Natural killer cell (primary cell): Measurements from ENCODE around the gene SLC35E1. TPM values are rescaled to one million over a fixed set of nuclear protein-coding genes. Genes with fewer than 3 reads are reported as not detected.

Experiments used
- ATAC-seq, 3 donors: fragments of 150-1000 bp in 2 of 3; fragments of 200-7000 bp in 1 of 3; cut with Tn5 transposase; 1 replicate in 1 of 3; 2 replicates in 2 of 3; pipeline ENCODE4 v1.10.0; 2021; ENCODE audit warnings: mild to moderate bottlenecking in 2 of 3, moderate library complexity in 2 of 3
- DNase-seq, 2 donors: peaks; one replicate each; pipeline versions ENCODE4 v3.0.0 to v3.0.0-alpha.2; 2013 to 2021; ENCODE audit warnings: mixed read lengths in 1 of 2
- H3K27ac ChIP-seq: one replicate; pipeline ENCODE4 v1.5.1; 2013; ENCODE audit warnings: mild to moderate bottlenecking, low read length
- H3K27me3 ChIP-seq: one replicate; pipeline ENCODE4 v1.6.1; 2013; ENCODE audit warnings: low read length; ENCODE audit not compliant: control insufficient read depth, insufficient read depth
- H3K36me3 ChIP-seq: one replicate; pipeline ENCODE4 v1.6.1; 2013; ENCODE audit warnings: low read length; ENCODE audit not compliant: control insufficient read depth, insufficient read depth
- H3K4me1 ChIP-seq: one replicate; pipeline ENCODE4 v1.6.1; 2013; ENCODE audit warnings: low read length; ENCODE audit not compliant: control insufficient read depth, insufficient read depth
- H3K4me3 ChIP-seq: one replicate; pipeline ENCODE4 v1.5.1; 2013; ENCODE audit warnings: low read length
- H3K9me3 ChIP-seq: one replicate; pipeline ENCODE4 v1.6.1; 2013; ENCODE audit warnings: low read length; ENCODE audit not compliant: control insufficient read depth, insufficient read depth
- H3K27ac Mint-ChIP-seq, 2 donors: one replicate each; pipeline ENCODE4 v1.8.0; 2022; ENCODE audit warnings: mild to moderate bottlenecking in 2 of 2, mixed read lengths in 2 of 2, moderate library complexity in 1 of 2
- H3K27me3 Mint-ChIP-seq, 2 donors: one replicate each; pipeline ENCODE4 v1.8.0; 2022; ENCODE audit warnings: low read depth in 2 of 2, mixed read lengths in 2 of 2
- H3K36me3 Mint-ChIP-seq: one replicate; pipeline ENCODE4 v1.8.0; 2022; ENCODE audit warnings: mixed read lengths
- H3K4me1 Mint-ChIP-seq, 2 donors: one replicate each; pipeline ENCODE4 v1.8.0; 2022; ENCODE audit warnings: mixed read lengths in 2 of 2
- H3K4me3 Mint-ChIP-seq: one replicate; pipeline ENCODE4 v1.8.0; 2022; ENCODE audit warnings: mild to moderate bottlenecking, moderate library complexity, mixed read lengths
- H3K9me3 Mint-ChIP-seq, 2 donors: one replicate each; pipeline ENCODE4 v1.8.0; 2022; ENCODE audit warnings: mixed read lengths in 2 of 2
- CTCF ChIP-seq: fragments of 200-600 bp; IDR thresholded peaks from one replicate; pipeline ENCODE4 v1.8.0; 2022; ENCODE audit warnings: antibody characterized with exemption
- WGBS: methylation state at CpG from one replicate; pipeline ENCODE4 v1.1.7; 2013; ENCODE audit warnings: missing lambda C conversion rate; ENCODE audit not compliant: insufficient coverage; 5-methylcytosine and 5-hydroxymethylcytosine counted together
- intact Hi-C: fragments of 100-400 bp; cut with micrococcal nuclease; formaldehyde crosslinking; loops from one replicate; pipeline ENCODE4 v1.14.2; 2022
- total RNA-seq, 4 donors: library from RNA; stranded (reverse); fragments of 120-200 nt in 1 of 4; gene quantifications; one replicate each; pipeline versions ENCODE4 v1.2.3 to v1.2.4, GENCODE V29; 2013 to 2022

SLC35E1 gene
- total RNA-seq, 3 donors from 2014 or later (not counting 1 experiment from before 2014, with no cell fraction given), result 53.2 to 55.5 (median 54.2) TPM

GRCh38 chr19:16575861-16576689, 3.9 kb upstream of the SLC35E1 start:
- H3K36me3 Mint-ChIP-seq, result peaks cover 8% of the 10 kb centered on the region
- intact Hi-C loops, result no loop called here
- Histone ChIP-seq H3K4me3 (no peak overlapping the region), H3K4me1 (peaks cover 28% of the 10 kb centered on the region), H3K27ac (no peak overlapping the region), H3K36me3 (peaks cover 44% of the 10 kb centered on the region), H3K27me3 (no peaks in the 10 kb centered on the region), H3K9me3 (no peaks in the 10 kb centered on the region)
- H3K27me3 Mint-ChIP-seq, result no peaks in the 10 kb centered on the region
- no peak for DNase-seq
- no peak for ATAC-seq
- H3K4me3 Mint-ChIP-seq, result no peak overlapping the region
- no peaks in the 10 kb centered on the region for H3K9me3 Mint-ChIP-seq
- H3K4me1 Mint-ChIP-seq, result peaks cover 49 to 56% of the 10 kb centered on the region in 2 donors
- 94% methylated on average over 48 of the region's 48 CpGs for WGBS
- no peak for TF ChIP-seq CTCF
- no peak overlapping the region for H3K27ac Mint-ChIP-seq

DNA sequence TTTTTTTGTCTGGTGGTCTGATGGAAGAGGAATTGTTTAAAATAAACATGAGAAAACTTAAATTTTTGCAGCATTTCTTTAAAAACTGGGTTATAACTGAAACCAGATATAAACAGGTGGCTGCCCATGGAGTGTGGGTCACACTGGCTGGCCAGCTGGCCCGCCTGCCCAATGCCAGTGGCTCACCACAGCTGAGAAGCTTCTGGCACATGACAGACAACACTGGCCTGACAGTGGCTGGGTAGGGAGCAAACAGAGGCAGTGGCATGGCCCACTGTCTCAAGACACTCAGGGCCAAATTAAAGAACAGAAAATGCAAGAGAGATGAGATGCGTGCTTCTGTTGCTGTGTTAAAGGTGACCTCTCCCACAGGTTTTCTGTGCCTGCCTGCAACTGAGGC, 3.1 kb upstream of the SLC35E1 start:
- DNase-seq (no peak), ATAC-seq (no peak)
- Mint-ChIP-seq H3K27me3 (no peaks in the 10 kb centered on the region), H3K36me3 (peaks cover 8% of the 10 kb centered on the region), H3K4me3 (peak overlapping the region; percentile 25), H3K9me3 (no peaks in the 10 kb centered on the region), H3K27ac (peak overlapping the region; percentile 11 to 77), H3K4me1 (peaks cover 49 to 53% of the 10 kb centered on the region in 2 donors)
- intact Hi-C loops, result no loop called here
- no peak for TF ChIP-seq CTCF
- H3K9me3 ChIP-seq, result no peaks in the 10 kb centered on the region
- H3K4me1 ChIP-seq, result peaks cover 32% of the 10 kb centered on the region
- no peak overlapping the region for H3K4me3 ChIP-seq
- no peak overlapping the region for H3K27ac ChIP-seq
- peaks cover 46% of the 10 kb centered on the region for H3K36me3 ChIP-seq
- no peaks in the 10 kb centered on the region for H3K27me3 ChIP-seq
- 88% methylated on average over 2 of the region's 2 CpGs for WGBS

GRCh38 chr19:16573925-16574324, 1.7 kb upstream of the SLC35E1 start:
- H3K27me3 Mint-ChIP-seq, result no peaks in the 10 kb centered on the region
- TF ChIP-seq CTCF, result no peak
- peaks cover 38 to 43% of the 10 kb centered on the region in 2 donors for H3K4me1 Mint-ChIP-seq
- ATAC-seq (no peak), DNase-seq (no peak)
- no peaks in the 10 kb centered on the region for H3K9me3 Mint-ChIP-seq
- Histone ChIP-seq H3K27ac (no peak overlapping the region), H3K27me3 (no peaks in the 10 kb centered on the region), H3K4me1 (peaks cover 32% of the 10 kb centered on the region), H3K4me3 (no peak overlapping the region), H3K9me3 (no peaks in the 10 kb centered on the region), H3K36me3 (peaks cover 44% of the 10 kb centered on the region)
- peak overlapping the region; percentile 77 to 99 for H3K27ac Mint-ChIP-seq
- peaks cover 8% of the 10 kb centered on the region for H3K36me3 Mint-ChIP-seq
- peak overlapping the region; percentile 42 for H3K4me3 Mint-ChIP-seq
- intact Hi-C loops, result loop anchor here (2.0 kb wide), 2 partner anchors 31 to 55 kb away; partner anchors contain the start of genes CHERP and MED26
